Stimulated activated CD4-positive, alpha-beta T cell treated with anti-CD3 and anti-CD28 coated beads, Interleukin-1b, Interleukin-23, amount 100 ng/mL, for 4 hours (primary cell): Measurements from ENCODE around the gene TRIM40.
"Not testable (repeated sequence)": the region's sequence is repeated elsewhere in the genome, so short reads cannot be mapped to it uniquely, and the experiment has no call there.

Source experiments
- DNase-seq, 2 donors: peaks; one replicate each; pipeline ENCODE4 v3.0.0-alpha.2; 2020; ENCODE audit warnings: low read depth in 2 of 2

The TRIM40 gene

DNA sequence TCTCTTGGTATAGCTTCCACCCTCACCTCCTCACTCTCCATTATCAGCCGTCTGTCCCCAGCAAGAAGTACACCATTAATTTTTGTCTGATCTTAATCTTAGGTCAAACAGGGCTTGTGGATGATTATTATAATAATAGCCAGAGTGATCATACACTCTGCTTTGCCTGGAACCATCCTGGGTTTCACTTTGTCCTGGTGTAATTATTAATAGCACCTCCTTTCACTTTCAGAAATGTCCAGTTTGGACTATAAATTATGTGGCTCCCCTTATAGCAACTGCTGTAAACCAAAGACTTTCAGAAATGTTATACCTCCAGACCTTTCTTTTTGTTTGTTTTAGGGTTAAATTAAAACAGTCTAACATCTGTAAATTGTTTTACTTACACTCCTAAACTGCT is 22.1 kb upstream of the TRIM40 start:
- DNase-seq: no peak

- DNase-seq: no peak
Observed at GRCh38 chr6:30116724-30117123, 19.2 kb upstream of the TRIM40 start.

- not testable (repeated sequence) for DNase-seq
Observed at GRCh38 chr6:30118691-30119090, 17.2 kb upstream of the TRIM40 start.

- no peak for DNase-seq
Observed at GRCh38 chr6:30121446-30122366, 14.2 kb upstream of the TRIM40 start.

DNA sequence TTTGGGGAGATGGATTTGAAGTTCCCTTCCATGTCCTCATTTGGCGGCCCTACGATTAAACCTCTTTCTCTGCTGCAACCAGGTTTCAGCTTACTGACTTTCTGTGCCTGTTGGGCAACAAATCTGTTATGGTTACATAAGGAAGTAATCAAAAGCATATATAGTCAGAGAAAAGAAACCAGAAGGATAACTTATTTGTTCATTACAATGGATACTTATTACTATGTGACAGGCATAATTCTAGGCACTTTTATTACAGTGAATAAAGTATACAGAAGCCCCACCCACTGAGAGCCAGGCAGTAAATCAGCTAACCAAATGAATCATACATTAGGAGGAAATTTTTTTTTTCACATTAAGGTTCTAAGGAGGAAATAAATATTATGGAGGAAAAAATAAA is 13.4 kb upstream of the TRIM40 start:
- DNase-seq: no peak

- DNase-seq: no peak
Observed at GRCh38 chr6:30127238-30128093, 8.5 kb upstream of the TRIM40 start.

GRCh38 chr6:30129265-30130178 is 6.4 kb upstream of the TRIM40 start:
- DNase-seq: no peak

GRCh38 chr6:30130179-30130679 is 5.7 kb upstream of the TRIM40 start:
- DNase-seq: no peak

DNA sequence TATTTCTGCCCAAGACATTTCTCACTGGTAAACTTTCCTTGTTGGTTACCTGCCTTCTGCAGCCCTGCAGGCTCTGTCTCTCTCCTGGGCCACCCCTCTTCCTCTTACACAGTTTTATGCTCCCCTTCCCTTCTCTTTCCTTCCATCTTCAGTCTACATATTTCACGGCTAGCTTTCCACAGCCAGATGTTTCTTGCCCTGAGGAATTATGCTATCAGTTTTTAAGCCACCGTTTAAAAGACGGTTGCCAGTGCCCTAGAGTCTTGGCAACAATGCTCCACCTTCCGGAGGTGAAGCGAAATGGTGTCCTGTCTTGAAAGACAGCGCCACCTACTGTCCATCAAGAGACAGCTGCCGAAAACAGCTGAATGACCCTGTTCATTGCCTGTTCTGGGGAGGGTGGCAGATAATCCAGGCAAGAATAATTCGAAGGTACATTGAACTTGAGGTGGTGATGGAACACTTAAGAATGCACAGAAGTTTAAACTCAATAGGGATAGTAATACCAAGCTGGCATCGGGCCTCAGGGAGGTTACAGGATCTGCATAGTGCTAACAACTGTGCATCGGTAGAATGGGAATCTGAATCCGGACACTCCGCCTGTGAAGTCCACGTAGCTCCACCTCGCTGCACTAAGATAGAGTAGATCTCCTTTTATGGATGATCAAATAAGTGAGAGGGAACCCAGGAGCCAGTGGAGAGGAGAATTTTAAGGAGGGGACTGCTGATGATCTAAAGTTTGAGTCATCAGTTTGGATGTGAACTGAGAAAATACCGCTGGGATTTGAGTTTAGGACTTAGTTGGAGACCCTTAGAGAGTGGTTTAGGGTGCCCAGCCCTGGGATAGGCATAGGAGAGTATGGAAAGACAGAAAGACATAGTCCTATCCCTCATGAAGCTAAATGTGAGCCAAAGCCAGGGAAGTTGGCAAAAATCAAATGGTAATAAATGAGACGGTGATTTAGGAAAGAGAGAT is 4.8 kb upstream of the TRIM40 start:
- peak; percentile 29 to 59 for DNase-seq

DNA sequence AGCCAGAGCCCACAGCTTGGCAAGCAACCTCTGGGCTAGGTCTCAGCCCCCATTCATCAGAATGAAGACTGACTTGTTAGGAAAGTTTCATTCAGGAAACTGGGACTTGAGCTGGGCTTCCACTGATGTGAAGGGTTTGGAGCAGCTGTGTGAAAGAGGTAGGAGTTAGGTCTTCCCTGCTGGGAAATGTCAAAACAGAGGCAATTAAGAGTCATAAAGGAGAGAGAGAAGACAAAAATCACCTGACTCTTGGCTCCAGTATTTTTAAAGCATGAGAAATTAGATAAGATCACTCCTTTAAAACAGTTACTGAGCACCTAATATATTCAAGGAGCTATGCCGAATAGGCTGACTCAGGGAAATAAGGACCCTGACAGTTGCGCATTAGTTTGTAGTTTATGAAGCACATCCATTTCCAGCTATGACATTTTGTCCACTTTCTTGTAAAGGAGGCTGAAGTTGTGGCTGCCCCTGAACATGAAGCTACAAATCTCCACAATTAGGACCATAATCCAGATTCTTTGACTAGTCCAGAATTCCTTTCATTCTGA is 3.9 kb upstream of the TRIM40 start:
- DNase-seq: no peak

DNA sequence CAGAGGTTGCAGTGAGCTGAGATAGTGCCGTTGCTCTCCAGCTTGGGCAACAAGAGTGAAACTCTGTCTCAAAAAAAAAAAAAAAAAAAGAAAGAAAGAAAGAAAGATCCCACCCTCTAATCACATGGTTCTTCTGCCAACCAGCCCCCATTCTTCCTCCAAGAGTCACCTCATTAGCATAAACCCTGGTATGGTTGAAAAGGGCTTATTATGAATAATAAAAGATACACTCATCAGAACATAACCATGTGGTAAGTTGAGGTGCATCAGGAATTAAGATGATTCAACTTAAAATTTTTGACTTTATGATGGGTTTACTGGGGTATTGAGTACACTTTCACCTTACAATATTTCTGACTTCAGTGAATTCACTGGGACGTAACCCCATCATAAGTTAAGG is 793 bp upstream of the TRIM40 start:
- no peak for DNase-seq

DNA sequence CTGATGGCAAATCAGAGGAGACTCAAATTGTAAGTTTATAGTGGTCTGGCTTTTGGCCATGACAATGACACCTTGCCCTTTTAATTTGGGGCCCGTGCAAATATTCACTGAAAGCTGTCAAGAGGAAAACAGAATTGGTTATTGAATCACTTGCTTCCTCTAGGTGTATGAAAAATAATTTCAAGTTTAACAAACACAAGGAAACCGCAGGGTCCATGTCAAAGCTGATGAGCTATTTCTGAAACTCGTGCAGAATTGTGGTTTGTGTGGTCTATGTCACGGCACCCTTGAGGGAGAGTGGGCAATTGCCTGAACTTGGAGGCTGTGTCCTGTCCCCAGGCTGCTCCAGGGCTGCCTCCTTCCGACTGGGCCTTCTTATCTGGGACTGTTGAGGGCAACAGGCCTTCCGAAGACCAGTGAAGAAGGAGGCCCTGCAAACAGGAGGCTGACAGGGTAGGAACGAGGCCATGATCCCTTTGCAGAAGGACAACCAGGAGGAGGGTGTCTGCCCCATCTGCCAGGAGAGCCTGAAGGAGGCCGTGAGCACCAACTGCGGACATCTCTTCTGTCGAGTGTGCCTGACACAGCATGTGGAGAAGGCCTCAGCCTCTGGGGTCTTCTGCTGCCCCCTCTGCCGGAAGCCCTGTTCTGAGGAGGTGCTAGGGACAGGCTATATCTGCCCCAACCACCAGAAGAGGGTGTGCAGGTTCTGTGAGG is 788 bp downstream of the TRIM40 start:
- DNase-seq: no peak

GRCh38 chr6:30140240-30140639 is 4.3 kb downstream of the TRIM40 start:
- not testable (repeated sequence) for DNase-seq

DNA sequence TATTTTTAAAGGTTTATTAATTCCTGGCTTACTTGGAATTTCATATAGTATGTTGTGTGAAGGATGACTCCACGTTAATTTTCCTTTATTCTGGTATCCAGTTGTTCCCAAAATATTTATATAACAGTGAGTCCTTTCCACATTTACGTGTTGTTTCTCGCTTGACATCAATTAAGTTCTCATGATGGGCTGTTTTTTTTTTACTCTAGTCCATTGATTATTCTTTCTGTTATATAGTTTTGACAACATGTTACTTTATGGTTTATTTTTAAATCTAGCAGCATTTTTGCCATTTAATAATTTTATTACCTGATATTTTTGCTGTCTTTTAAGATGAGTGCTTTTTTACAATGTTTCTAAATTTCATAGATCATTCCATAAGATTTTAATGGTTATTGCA is 6.7 kb downstream of the TRIM40 start:
- no peak for DNase-seq

DNA sequence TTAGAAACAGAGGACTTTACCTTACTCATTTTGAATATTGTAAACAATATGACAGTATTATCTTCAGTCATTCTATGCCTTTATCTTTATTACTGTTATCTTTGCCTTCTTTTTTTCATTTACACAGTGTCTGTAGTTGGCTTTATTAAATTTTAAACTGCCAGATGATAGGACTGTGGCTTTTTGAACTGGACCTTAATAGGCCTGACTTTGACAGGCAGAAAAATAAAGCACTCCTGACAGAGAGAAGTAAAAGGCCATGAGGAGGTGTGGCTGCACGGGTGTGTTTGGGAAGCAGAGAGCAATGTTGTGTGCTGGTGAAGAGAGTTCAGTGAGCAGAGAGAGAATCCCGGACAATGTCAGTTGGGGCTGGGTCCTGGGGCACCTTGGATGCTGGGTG is 7.8 kb downstream of the TRIM40 start:
- no peak for DNase-seq

GRCh38 chr6:30144811-30145210 is 8.9 kb downstream of the TRIM40 start:
- no peak for DNase-seq

DNA sequence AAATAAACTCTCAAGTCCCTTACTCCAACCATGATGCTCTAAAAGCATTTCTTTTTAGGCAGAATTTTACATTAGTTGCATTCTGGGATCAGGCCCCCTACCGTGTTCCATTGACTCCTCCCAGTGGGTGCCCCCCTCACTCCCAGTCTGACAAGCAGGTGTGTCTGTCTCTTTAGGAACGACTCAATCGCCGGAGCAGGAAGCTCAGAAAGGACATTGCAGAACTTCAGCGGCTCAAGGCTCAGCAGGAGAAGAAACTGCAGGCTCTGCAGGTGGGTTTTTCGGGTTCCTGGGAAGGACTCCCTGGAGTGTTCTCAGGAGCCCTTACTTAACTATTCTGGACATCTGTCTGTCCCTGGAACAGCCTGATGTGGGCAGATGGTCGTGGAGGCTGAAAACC is 9.9 kb downstream of the TRIM40 start:
- no peak for DNase-seq

GRCh38 chr6:30147096-30147495 is 11.2 kb downstream of the TRIM40 start:
- DNase-seq: no peak

- no peak for DNase-seq
Observed at GRCh38 chr6:30149234-30149633, 13.3 kb downstream of the TRIM40 start.
